PC-3 (cell line): Measurements from ENCODE around the gene LRRC75A.
"Not testable (repeated sequence)": the region's sequence is repeated elsewhere in the genome, so short reads cannot be mapped to it uniquely, and the experiment has no call there.

ENCODE experiments used
- EZH2 ChIP-seq: fragments of 300-600 bp; sonication (generic); IDR thresholded peaks from one replicate; pipeline ENCODE4 v1.6.1; 2017; ENCODE audit warnings: antibody characterized with exemption, mild to moderate bottlenecking, low read length; ENCODE audit not compliant: unreplicated experiment
- EZH2phosphoT487 ChIP-seq: fragments of 300-600 bp; sonication (generic); IDR thresholded peaks from 2 replicates; pipeline ENCODE4 v1.6.1; 2018; ENCODE audit warnings: mild to moderate bottlenecking, antibody characterized with exemption, low read length, borderline replicate concordance
- TF ChIP-seq, protein P1 (sequence below): fragments of 300-600 bp; sonication (generic); conservative IDR thresholded peaks from 2 replicates; pipeline ENCODE4 v1.5.1; 2017; ENCODE audit warnings: antibody characterized with exemption, low read depth, mild to moderate bottlenecking, low read length

- TF ChIP-seq, protein P1, sequence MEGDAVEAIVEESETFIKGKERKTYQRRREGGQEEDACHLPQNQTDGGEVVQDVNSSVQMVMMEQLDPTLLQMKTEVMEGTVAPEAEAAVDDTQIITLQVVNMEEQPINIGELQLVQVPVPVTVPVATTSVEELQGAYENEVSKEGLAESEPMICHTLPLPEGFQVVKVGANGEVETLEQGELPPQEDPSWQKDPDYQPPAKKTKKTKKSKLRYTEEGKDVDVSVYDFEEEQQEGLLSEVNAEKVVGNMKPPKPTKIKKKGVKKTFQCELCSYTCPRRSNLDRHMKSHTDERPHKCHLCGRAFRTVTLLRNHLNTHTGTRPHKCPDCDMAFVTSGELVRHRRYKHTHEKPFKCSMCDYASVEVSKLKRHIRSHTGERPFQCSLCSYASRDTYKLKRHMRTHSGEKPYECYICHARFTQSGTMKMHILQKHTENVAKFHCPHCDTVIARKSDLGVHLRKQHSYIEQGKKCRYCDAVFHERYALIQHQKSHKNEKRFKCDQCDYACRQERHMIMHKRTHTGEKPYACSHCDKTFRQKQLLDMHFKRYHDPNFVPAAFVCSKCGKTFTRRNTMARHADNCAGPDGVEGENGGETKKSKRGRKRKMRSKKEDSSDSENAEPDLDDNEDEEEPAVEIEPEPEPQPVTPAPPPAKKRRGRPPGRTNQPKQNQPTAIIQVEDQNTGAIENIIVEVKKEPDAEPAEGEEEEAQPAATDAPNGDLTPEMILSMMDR = not testable (repeated sequence)
- TF ChIP-seq EZH2, EZH2phosphoT487: not testable (repeated sequence)
Measured at GRCh38 chr17:16525556-16525955, 33.6 kb upstream of the LRRC75A start.
